ENCODE results near the gene MED15.

- TF ChIP-seq, protein P1, sequence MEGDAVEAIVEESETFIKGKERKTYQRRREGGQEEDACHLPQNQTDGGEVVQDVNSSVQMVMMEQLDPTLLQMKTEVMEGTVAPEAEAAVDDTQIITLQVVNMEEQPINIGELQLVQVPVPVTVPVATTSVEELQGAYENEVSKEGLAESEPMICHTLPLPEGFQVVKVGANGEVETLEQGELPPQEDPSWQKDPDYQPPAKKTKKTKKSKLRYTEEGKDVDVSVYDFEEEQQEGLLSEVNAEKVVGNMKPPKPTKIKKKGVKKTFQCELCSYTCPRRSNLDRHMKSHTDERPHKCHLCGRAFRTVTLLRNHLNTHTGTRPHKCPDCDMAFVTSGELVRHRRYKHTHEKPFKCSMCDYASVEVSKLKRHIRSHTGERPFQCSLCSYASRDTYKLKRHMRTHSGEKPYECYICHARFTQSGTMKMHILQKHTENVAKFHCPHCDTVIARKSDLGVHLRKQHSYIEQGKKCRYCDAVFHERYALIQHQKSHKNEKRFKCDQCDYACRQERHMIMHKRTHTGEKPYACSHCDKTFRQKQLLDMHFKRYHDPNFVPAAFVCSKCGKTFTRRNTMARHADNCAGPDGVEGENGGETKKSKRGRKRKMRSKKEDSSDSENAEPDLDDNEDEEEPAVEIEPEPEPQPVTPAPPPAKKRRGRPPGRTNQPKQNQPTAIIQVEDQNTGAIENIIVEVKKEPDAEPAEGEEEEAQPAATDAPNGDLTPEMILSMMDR (IDR thresholded peaks at IDR 0.05; ENCODE audit: control extremely low read depth in 1 of 3, insufficient read depth in 1 of 3, low read depth in 1 of 3, low read length in 3 of 3) = no peak
- TF ChIP-seq RFX5 (IDR thresholded peaks at IDR 0.05; ENCODE audit: borderline replicate concordance, low read depth, low read length) (no peak), ASH2L (IDR thresholded peaks at IDR 0.05; ENCODE audit: low read length) (no peak), RAD21 (IDR thresholded peaks at IDR 0.05 in 1 of 2, conservative IDR thresholded peaks at IDR 0.05 in 1 of 2; ENCODE audit: low read depth in 2 of 2, low read length in 2 of 2) (no peak), CHD1 (IDR thresholded peaks at IDR 0.05; ENCODE audit: low read depth, low read length) (no peak), CHD2 (IDR thresholded peaks at IDR 0.05; ENCODE audit: low read length) (no peak)
These were observed 35.3 kb downstream of the MED15 start for GRCh38 chr22:20542736-20543135.

Measured in H1 (cell line).